Subcutaneous abdominal adipose tissue (tissue), 5 donors: ENCODE data around the gene PRELID1.

Experiments
- H3K27ac ChIP-seq: one replicate; pipeline ENCODE4 v1.7.0; 2013; ENCODE audit warnings: low read depth, mild to moderate bottlenecking, inconsistent platforms, low read length, moderate library complexity
- H3K27me3 ChIP-seq, 5 donors: one replicate each; pipeline ENCODE4 v1.7.0; 2013; ENCODE audit warnings: low read length in 5 of 5, inconsistent platforms in 1 of 5; ENCODE audit not compliant: control insufficient read depth in 5 of 5, insufficient read depth in 4 of 5
- H3K36me3 ChIP-seq, 5 donors: one replicate each; pipeline ENCODE4 v1.7.0; 2013; ENCODE audit warnings: low read length in 5 of 5; ENCODE audit not compliant: control insufficient read depth in 5 of 5, insufficient read depth in 5 of 5
- H3K4me1 ChIP-seq, 5 donors: one replicate each; pipeline ENCODE4 v1.7.0; 2013; ENCODE audit warnings: low read length in 5 of 5, mild to moderate bottlenecking in 3 of 5, moderate library complexity in 1 of 5; ENCODE audit not compliant: control insufficient read depth in 5 of 5, insufficient read depth in 5 of 5
- H3K4me3 ChIP-seq, 5 donors: one replicate each; pipeline ENCODE4 v1.7.0; 2013; ENCODE audit warnings: low read length in 5 of 5, low read depth in 1 of 5
- H3K9ac ChIP-seq, 5 donors: one replicate each; pipeline ENCODE4 v1.7.0; 2013; ENCODE audit warnings: low read length in 5 of 5, mild to moderate bottlenecking in 4 of 5, moderate library complexity in 3 of 5
- H3K9me3 ChIP-seq, 5 donors: one replicate each; pipeline ENCODE4 v1.7.0; 2013; ENCODE audit warnings: low read length in 5 of 5; ENCODE audit not compliant: control insufficient read depth in 5 of 5
- donor health status: healthy.
- donor health status: healthy.
- donor health status: healthy.
- donor health status: healthy.
- donor health status: healthy.

The PRELID1 gene

DNA sequence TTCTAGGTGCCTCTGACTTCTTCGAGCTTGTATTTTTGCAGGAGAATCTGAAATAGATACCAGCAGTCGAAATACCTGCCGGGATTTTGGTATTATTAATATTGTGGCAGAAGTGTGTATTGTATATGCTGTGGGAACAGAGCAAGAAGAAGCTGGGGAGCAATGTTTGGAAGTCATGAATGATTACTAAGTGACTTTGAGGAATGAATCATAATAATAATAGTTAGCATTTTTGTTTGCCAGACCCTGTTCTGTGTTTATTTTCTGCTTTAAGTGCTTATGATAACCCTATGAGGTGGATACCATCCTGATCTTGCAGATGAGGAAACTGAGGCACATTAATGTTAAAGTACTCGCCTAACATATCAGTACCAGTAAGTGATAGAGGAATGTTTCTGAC is 32.5 kb upstream of the PRELID1 start:
- Histone ChIP-seq H3K36me3 (peaks cover 34 to 84% (median 60%) of the 10 kb centered on the region in 5 donors), H3K9ac (no peak overlapping the region), H3K27me3 (no peaks in the 10 kb centered on the region), H3K4me1 (peaks cover 0 to 23% (median 8%) of the 10 kb centered on the region in 5 donors), H3K27ac (no peak overlapping the region), H3K9me3 (no peaks in the 10 kb centered on the region), H3K4me3 (no peak overlapping the region)

DNA sequence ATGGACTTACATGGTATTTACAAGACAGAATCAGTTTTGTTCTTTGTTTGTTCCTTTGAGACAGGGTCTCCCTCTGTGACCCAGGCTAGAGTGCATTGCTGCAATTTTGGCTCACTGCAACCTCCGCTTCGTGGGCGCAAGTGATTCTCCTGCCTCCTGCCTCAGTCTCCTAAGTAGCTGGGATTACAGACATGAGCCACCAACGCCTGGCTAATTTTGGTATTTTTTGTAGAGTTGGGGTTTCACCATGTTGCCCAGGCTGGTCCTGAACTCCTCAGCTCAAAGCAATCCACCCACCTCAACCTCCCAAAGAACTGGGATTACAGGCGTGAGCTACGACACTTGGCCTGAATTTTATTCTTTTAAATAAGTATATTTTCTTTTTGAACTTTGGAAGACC is 27.7 kb upstream of the PRELID1 start:
- no peak overlapping the region for H3K27ac ChIP-seq
- H3K4me1 ChIP-seq, result peaks cover 0 to 7% (median 0%) of the 10 kb centered on the region in 5 donors
- H3K4me3 ChIP-seq, result no peak overlapping the region
- no peak overlapping the region for H3K9ac ChIP-seq
- no peaks in the 10 kb centered on the region for H3K27me3 ChIP-seq
- H3K36me3 ChIP-seq, result peaks cover 24 to 70% (median 51%) of the 10 kb centered on the region in 5 donors
- H3K9me3 ChIP-seq, result no peaks in the 10 kb centered on the region

DNA sequence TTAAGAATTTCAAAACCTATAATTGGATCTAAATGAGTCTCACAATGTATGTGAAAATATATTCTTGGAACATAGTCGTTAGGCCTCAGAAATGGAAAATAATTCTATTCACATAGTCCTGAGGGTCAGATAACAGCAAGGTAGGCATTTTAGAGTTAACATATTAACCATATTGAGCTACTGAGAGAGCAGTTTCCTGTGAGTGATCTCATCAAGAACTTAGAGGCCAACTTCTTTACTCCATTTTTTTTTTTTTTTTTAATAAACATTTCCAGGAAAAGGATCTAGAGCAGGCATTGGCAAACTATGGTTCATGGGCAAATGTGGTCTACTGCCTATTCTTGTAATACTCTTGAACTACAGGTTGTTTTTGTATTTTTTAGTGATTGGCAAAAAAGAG is 26.7 kb upstream of the PRELID1 start:
- H3K4me1 ChIP-seq, result peaks cover 0 to 7% (median 0%) of the 10 kb centered on the region in 5 donors
- H3K4me3 ChIP-seq, result no peak overlapping the region
- no peaks in the 10 kb centered on the region for H3K27me3 ChIP-seq
- H3K9me3 ChIP-seq, result no peaks in the 10 kb centered on the region
- peaks cover 25 to 71% (median 53%) of the 10 kb centered on the region in 5 donors for H3K36me3 ChIP-seq
- peak overlapping the region; percentile 30 for H3K27ac ChIP-seq
- no peak overlapping the region for H3K9ac ChIP-seq

DNA sequence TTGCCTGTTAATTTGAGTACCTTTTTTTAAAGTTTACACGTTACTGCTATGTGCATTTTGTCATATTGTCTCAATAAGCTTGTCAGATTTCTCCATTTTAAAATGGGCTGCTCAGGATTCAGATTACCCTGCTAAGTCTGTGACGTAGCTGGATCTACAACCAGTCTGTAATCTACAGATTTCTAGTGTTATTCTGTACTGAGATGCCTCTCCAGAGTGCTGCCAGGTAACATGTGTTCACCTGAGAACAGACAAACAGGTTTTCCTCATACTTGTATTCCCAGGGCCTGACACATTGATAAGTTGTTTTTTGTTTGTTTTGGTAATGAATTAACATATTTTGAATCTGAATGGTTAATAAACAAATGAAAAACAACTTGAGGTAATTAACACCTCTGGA is 15.4 kb upstream of the PRELID1 start:
- H3K27ac ChIP-seq, result no peak overlapping the region
- H3K4me1 ChIP-seq, result no peaks in the 10 kb centered on the region
- H3K36me3 ChIP-seq, result peaks cover 39 to 84% (median 62%) of the 10 kb centered on the region in 5 donors

DNA sequence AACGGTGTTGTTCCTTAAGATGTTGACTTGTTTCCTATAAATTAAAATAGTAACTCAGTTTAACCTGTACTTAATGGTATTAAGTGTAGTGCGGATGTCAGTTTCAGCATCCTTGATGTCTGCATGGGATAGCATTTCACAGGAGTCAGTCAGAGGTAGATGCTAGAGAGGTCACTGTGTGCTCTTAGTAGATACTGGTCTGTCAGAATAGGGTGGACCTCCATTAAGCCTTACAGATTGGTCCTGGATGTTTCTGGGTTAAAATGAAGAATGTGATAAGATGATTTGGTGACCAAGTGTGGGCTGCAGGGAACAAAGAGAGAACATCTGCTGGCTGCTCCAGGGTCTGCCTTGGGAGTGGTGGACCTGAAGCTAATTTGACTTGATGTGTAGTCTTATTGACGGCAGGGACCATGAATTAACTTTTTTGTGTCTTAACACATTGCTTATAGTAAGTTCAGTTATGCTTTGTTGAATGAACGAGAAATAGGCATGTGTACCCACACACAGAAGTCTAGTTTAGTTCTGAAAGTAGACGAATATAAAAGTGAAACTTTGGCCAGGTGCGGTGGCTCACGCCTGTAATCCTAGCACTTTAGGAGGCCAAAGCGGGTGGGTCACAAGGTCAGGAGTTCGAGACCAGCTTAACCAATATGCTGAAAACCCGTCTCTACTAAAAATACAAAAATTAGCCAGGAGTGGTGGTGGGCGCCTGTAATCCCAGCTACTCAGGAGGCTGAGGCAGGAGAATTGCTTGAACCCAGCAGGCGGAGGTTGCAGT is 12.6 kb upstream of the PRELID1 start:
- no peaks in the 10 kb centered on the region for H3K9me3 ChIP-seq
- H3K27ac ChIP-seq, result no peak overlapping the region
- H3K4me3 ChIP-seq, result no peak overlapping the region
- H3K27me3 ChIP-seq, result no peaks in the 10 kb centered on the region
- H3K4me1 ChIP-seq, result peaks cover 0 to 9% (median 5%) of the 10 kb centered on the region in 5 donors
- H3K9ac ChIP-seq, result no peak overlapping the region
- H3K36me3 ChIP-seq, result peaks cover 29 to 84% (median 71%) of the 10 kb centered on the region in 5 donors

More for the DNA sequence above, 15.4 kb upstream of the PRELID1 start:
- Histone ChIP-seq H3K4me3 (no peak overlapping the region), H3K9ac (no peak overlapping the region), H3K9me3 (no peaks in the 10 kb centered on the region), H3K27me3 (no peaks in the 10 kb centered on the region)

GRCh38 chr5:177291735-177292134 is 11.9 kb upstream of the PRELID1 start:
- H3K36me3 ChIP-seq, result peaks cover 29 to 85% (median 75%) of the 10 kb centered on the region in 5 donors

DNA sequence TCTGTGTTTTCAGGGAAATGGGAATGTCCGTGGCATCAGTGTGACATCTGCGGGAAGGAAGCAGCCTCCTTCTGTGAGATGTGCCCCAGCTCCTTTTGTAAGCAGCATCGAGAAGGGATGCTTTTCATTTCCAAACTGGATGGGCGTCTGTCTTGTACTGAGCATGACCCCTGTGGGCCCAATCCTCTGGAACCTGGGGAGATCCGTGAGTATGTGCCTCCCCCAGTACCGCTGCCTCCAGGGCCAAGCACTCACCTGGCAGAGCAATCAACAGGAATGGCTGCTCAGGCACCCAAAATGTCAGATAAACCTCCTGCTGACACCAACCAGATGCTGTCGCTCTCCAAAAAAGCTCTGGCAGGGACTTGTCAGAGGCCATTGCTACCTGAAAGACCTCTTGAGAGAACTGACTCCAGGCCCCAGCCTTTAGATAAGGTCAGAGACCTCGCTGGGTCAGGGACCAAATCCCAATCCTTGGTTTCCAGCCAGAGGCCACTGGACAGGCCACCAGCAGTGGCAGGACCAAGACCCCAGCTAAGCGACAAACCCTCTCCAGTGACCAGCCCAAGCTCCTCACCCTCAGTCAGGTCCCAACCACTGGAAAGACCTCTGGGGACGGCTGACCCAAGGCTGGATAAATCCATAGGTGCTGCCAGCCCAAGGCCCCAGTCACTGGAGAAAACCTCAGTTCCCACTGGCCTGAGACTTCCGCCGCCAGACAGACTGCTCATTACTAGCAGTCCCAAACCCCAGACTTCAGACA is 9.6 kb upstream of the PRELID1 start:
- H3K9me3 ChIP-seq, result no peaks in the 10 kb centered on the region
- no peak overlapping the region for H3K9ac ChIP-seq
- H3K36me3 ChIP-seq, result peaks cover 19 to 67% (median 60%) of the 10 kb centered on the region in 5 donors
- H3K4me1 ChIP-seq, result peaks cover 11 to 26% (median 24%) of the 10 kb centered on the region in 5 donors
- no peak overlapping the region for H3K27ac ChIP-seq
- H3K4me3 ChIP-seq, result no peak overlapping the region
- no peaks in the 10 kb centered on the region for H3K27me3 ChIP-seq

More at GRCh38 chr5:177291735-177292134, 11.9 kb upstream of the PRELID1 start:
- Histone ChIP-seq H3K9me3 (no peaks in the 10 kb centered on the region), H3K4me1 (peaks cover 0 to 17% (median 12%) of the 10 kb centered on the region in 5 donors), H3K27ac (no peak overlapping the region), H3K4me3 (no peak overlapping the region), H3K27me3 (no peaks in the 10 kb centered on the region), H3K9ac (no peak overlapping the region)

DNA sequence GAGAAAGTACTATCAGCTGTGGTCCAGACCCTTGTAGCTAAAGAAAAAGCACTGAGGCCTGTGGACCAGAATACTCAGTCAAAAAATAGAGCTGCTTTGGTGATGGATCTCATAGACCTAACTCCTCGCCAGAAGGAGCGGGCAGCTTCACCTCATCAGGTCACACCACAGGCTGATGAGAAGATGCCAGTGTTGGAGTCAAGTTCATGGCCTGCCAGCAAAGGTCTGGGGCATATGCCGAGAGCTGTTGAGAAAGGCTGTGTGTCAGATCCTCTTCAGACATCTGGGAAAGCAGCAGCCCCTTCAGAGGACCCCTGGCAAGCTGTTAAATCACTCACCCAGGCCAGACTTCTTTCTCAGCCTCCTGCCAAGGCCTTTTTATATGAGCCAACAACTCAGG is 9.0 kb upstream of the PRELID1 start:
- Histone ChIP-seq H3K9ac (no peak overlapping the region), H3K4me3 (no peak overlapping the region), H3K36me3 (peaks cover 14 to 63% (median 54%) of the 10 kb centered on the region in 5 donors), H3K4me1 (peaks cover 11 to 31% (median 26%) of the 10 kb centered on the region in 5 donors), H3K9me3 (no peaks in the 10 kb centered on the region), H3K27me3 (no peaks in the 10 kb centered on the region), H3K27ac (no peak overlapping the region)

GRCh38 chr5:177295924-177296323 is 7.7 kb upstream of the PRELID1 start:
- no peak overlapping the region for H3K4me3 ChIP-seq
- no peaks in the 10 kb centered on the region for H3K27me3 ChIP-seq
- H3K4me1 ChIP-seq, result peaks cover 13 to 43% (median 36%) of the 10 kb centered on the region in 5 donors
- peak overlapping the region; percentile 15 for H3K27ac ChIP-seq
- H3K9me3 ChIP-seq, result no peaks in the 10 kb centered on the region
- H3K9ac ChIP-seq, result peak overlapping the region in 1 of 5 donors; percentile 10
- peaks cover 14 to 60% (median 50%) of the 10 kb centered on the region in 5 donors for H3K36me3 ChIP-seq

- no peak overlapping the region for H3K9ac ChIP-seq
- no peak overlapping the region for H3K4me3 ChIP-seq
- H3K4me1 ChIP-seq, result peaks cover 15 to 49% (median 42%) of the 10 kb centered on the region in 5 donors
- peak overlapping the region; percentile 15 for H3K27ac ChIP-seq
- H3K9me3 ChIP-seq, result no peaks in the 10 kb centered on the region
- no peaks in the 10 kb centered on the region for H3K27me3 ChIP-seq
- peaks cover 14 to 63% (median 49%) of the 10 kb centered on the region in 5 donors for H3K36me3 ChIP-seq
Measured at GRCh38 chr5:177296581-177296980, 7.0 kb upstream of the PRELID1 start.
